Heart left ventricle (tissue), 16 donors: ENCODE measurements around the gene CPLX1. TPM values are rescaled to one million over a fixed set of nuclear protein-coding genes. Genes with fewer than 3 reads are reported as not detected.
A peak's percentile ranks its signal among the peaks of the same experiment; 100 is the strongest.
"Not testable (repeated sequence)": the region's sequence is repeated elsewhere in the genome, so short reads cannot be mapped to it uniquely, and the experiment has no call there.

ENCODE experiments used
- ATAC-seq, 4 donors: fragments of 200-7000 bp; cut with Tn5 transposase; one replicate each; pipeline ENCODE4 v1.9.1; 2020 to 2022; ENCODE audit warnings: moderate library complexity in 4 of 4, mild to moderate bottlenecking in 3 of 4, moderate number of reproducible peaks in 1 of 4
- DNase-seq, 5 donors: peaks; one replicate each; pipeline ENCODE4 v3.0.0-alpha.2; 2020
- H3K27ac ChIP-seq, 12 donors: fragments of 200-600 bp; sonication (generic) in 4 of 12; one replicate each; pipeline versions ENCODE4 v1.5.0 to v1.8.0; 2016 to 2022; ENCODE audit warnings: mild to moderate bottlenecking in 2 of 12
- H3K27me3 ChIP-seq, 9 donors: fragments of 200-600 bp; sonication (generic) in 2 of 9; one replicate each; pipeline versions ENCODE4 v1.5.1 to v1.8.0; 2016 to 2022; ENCODE audit warnings: mild to moderate bottlenecking in 3 of 9
- H3K36me3 ChIP-seq, 9 donors: fragments of 200-600 bp; sonication (generic) in 2 of 9; one replicate each; pipeline versions ENCODE4 v1.5.0 to v1.8.0; 2018 to 2022; ENCODE audit warnings: mild to moderate bottlenecking in 2 of 9
- H3K4me1 ChIP-seq, 12 donors: fragments of 200-600 bp; sonication (generic) in 4 of 12; one replicate each; pipeline versions ENCODE4 v1.5.0 to v1.8.0; 2016 to 2022; ENCODE audit warnings: mild to moderate bottlenecking in 3 of 12
- H3K4me3 ChIP-seq, 12 donors: fragments of 200-600 bp; sonication (generic) in 4 of 12; one replicate each; pipeline versions ENCODE4 v1.5.0 to v1.8.0; 2017 to 2022; ENCODE audit warnings: mild to moderate bottlenecking in 9 of 12, moderate library complexity in 4 of 12
- H3K9me3 ChIP-seq, 12 donors: fragments of 200-600 bp; sonication (generic) in 4 of 12; one replicate each; pipeline versions ENCODE4 v1.5.0 to v1.8.0; 2016 to 2022; ENCODE audit warnings: mild to moderate bottlenecking in 1 of 12
- CTCF ChIP-seq, 12 donors: fragments of 200-600 bp; sonication (generic) in 4 of 12; IDR thresholded peaks; one replicate each; pipeline versions ENCODE4 v1.5.0 to v1.8.0; 2018 to 2022; ENCODE audit warnings: antibody characterized with exemption in 12 of 12, mild to moderate bottlenecking in 5 of 12
- POLR2A ChIP-seq, 2 donors: fragments of 450-650 bp; IDR thresholded peaks; one replicate each; pipeline ENCODE4 v1.6.1; 2017; ENCODE audit warnings: antibody characterized with exemption in 2 of 2, mild to moderate bottlenecking in 2 of 2, moderate library complexity in 2 of 2
- WGBS, 4 donors: extraction: QIAGEN DNeasy Blood & Tissue Kit in 2 of 4; methylation state at CpG; one replicate each; pipeline versions ENCODE4 v1.1.5 to v1.1.7; 2013 to 2018; 5-methylcytosine and 5-hydroxymethylcytosine counted together
- intact Hi-C, 10 donors: fragments of 100-400 bp; cut with DNase I; formaldehyde crosslinking; loops; one replicate each; pipeline versions ENCODE4 v1.11.1 to v1.14.2; 2022
- polyA plus RNA-seq, 2 donors: library from polyadenylated mRNA; stranded (reverse); fragments of 200-250 nt; gene quantifications; one replicate each; pipeline ENCODE4 v1.2.3, GENCODE V29; 2013
- total RNA-seq, 9 donors: library from RNA; depleted of rRNA in 2 of 9; stranded (reverse); fragments of >200 nt in 2 of 9; fragmentation: NEBNext Ultra II Directional in 3 of 9; extraction: Animal tissue kit (Norgen Biotek cat#: 25700) in 3 of 9; gene quantifications; one replicate each; pipeline versions ENCODE4 v1.1.0 to v1.2.4, GENCODE V29; 2016 to 2023
- donor health status: ischemic (EF 13 %, LVEDD 7.1; RV severe dilation, severe dysfunction).
- donor health status: healthy with polysubstance abuse.
- donor health status: DM: no; HTN: yes; CAD: no.
- donor health status: DM: no; HTN: no; CAD: no.
- donor health status: ischemic (EF 25% LVEDD 6.9; RV normal size, moderate dysfunction).
- donor health status: ischemic (EF 25% LVEDD 5.7; RV mildly dilated, moderate dysfunction).
- donor health status: healthy.
- donor health status: DM: yes; HTN: yes; CAD: no.
- donor health status: ischemic (EF 35%, LVEDD 5.7; RV mildly dilated, moderate dysfunction).
- donor health status: nonischemic (EF 11% LVEDD 7.7; RV severe dilation, severe dysfunction).
- donor health status: DM: yes; HTN: yes; CAD: no.
- donor health status: PGD.
- donor health status: ischemic (EF 29% LVEDD 5.4; RV normal size, mild dysfunction).
- donor health status: nonischemic (EF 23%, LVEDD 6.1; RV moderate dilation, normal function).

CPLX1 gene
- total and polyA plus RNA-seq, 11 donors, result 0.75 to 7.0 (median 3.3) TPM

- intact Hi-C loops, result no loop called here
- ATAC-seq, result no peak
- no peaks in the 10 kb centered on the region for H3K9me3 ChIP-seq
- WGBS, 4 donors, result 95 to 96% (median 96%) methylated on average over 22 of the region's 22 CpGs
- DNase-seq, result no peak
- no peak overlapping the region for H3K27ac ChIP-seq
- no peaks in the 10 kb centered on the region for H3K4me1 ChIP-seq
- H3K36me3 ChIP-seq, result peaks cover 0 to 84% (median 72%) of the 10 kb centered on the region in 9 donors
- TF ChIP-seq POLR2A (IDR thresholded peaks at IDR 0.05), result no peak
- no peak for TF ChIP-seq CTCF (IDR thresholded peaks at IDR 0.05)
- H3K27me3 ChIP-seq, result no peaks in the 10 kb centered on the region
- H3K4me3 ChIP-seq, result no peak overlapping the region
Measured at GRCh38 chr4:739569-739968, 86.4 kb downstream of the CPLX1 start.

DNA sequence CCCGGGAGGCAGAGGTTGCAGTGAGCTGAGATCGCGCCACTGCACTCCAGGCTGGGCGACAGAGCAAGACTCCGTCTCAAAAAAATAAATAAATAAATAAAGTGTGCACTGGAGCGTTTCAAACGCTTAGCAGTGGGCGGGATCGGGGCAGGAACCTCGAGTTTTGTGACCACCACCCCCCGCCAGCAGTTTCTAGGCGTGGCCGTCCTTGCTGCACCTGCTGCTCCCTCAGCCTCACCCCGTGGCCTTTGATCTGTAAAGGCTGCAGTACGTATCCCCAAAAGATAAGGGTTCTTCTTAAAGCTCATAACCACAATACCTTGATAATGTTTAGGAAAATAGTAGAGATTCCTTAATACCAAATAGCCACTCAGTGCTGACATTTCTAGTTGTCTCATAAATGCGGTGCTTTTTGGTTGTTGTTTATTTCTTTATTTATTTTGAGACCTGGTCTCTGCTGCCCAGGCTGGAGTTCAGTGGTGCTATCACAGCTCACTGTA, 87.1 kb downstream of the CPLX1 start:
- no peak for DNase-seq
- Histone ChIP-seq H3K27ac (no peak overlapping the region), H3K27me3 (no peaks in the 10 kb centered on the region), H3K4me3 (no peak overlapping the region), H3K9me3 (no peaks in the 10 kb centered on the region), H3K4me1 (no peaks in the 10 kb centered on the region), H3K36me3 (peaks cover 2 to 84% (median 75%) of the 10 kb centered on the region in 9 donors)
- no peak for TF ChIP-seq CTCF (IDR thresholded peaks at IDR 0.05)
- no peak for TF ChIP-seq POLR2A (IDR thresholded peaks at IDR 0.05)
- ATAC-seq, result no peak
- intact Hi-C loops, result no loop called here
- WGBS, 4 donors, result 91 to 93% (median 92%) methylated on average over 16 of the region's 16 CpGs

DNA sequence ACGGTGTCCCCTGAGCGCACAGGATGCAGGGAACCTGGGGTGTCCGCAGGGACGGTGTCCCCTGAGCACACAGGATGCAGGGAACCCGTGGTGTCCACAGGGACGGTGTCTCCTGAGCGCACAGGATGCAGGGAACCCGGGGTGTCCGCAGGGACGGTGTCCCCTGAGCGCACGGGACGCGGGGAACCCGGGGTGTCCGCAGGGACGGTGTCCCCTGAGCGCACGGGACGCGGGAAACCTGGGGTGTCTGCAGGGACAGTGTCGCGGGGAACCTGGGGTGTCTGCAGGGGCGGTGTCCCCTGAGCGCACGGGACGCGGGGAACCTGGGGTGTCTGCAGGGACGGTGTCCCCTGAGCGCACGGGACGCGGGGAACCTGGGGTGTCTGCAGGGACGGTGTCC, 89.4 kb downstream of the CPLX1 start:
- DNase-seq, result peak in 1 of 5 donors; percentile 20
- intact Hi-C loops, H3K9me3 ChIP-seq, H3K4me1 ChIP-seq, H3K4me3 ChIP-seq, H3K27me3 ChIP-seq, H3K27ac ChIP-seq, ATAC-seq: not testable (repeated sequence)
- peaks cover 2 to 90% (median 88%) of the 10 kb centered on the region in 9 donors for H3K36me3 ChIP-seq
- WGBS, 4 donors, result 95 to 96% (median 95%) methylated on average over 26 to 34 of the region's 34 CpGs

- H3K27ac ChIP-seq, result no peak overlapping the region
- no peaks in the 10 kb centered on the region for H3K4me1 ChIP-seq
- ATAC-seq (no peak), DNase-seq (peak in 1 of 5 donors; percentile 20)
- WGBS, 4 donors, result 95 to 97% (median 96%) methylated on average over 8 of the region's 8 CpGs
- no peak for TF ChIP-seq POLR2A (IDR thresholded peaks at IDR 0.05)
- no peak for TF ChIP-seq CTCF (IDR thresholded peaks at IDR 0.05)
- intact Hi-C loops, result no loop called here
- no peaks in the 10 kb centered on the region for H3K27me3 ChIP-seq
- no peak overlapping the region for H3K4me3 ChIP-seq
- peaks cover 2 to 88% (median 86%) of the 10 kb centered on the region in 9 donors for H3K36me3 ChIP-seq
- no peaks in the 10 kb centered on the region for H3K9me3 ChIP-seq
Measured at GRCh38 chr4:735583-735982, 90.3 kb downstream of the CPLX1 start.

Other genes with a start within 250 kb of the CPLX1 start
- gene TMEM271, start 249.8 kb downstream of the CPLX1 start, total RNA-seq, result not detected
- not detected for gene TMEM271, start 249.8 kb downstream of the CPLX1 start, polyA plus RNA-seq
- gene PDE6B, start 200.6 kb downstream of the CPLX1 start, total RNA-seq, result 1 to 10 TPM in 8 of 9 donors, under 1 TPM in 1; 0.98 to 8.4 (median 3.6) TPM
- gene PDE6B, start 200.6 kb downstream of the CPLX1 start, polyA plus RNA-seq, result 1 to 10 TPM in 1 of 2 donors, under 1 TPM in 1; 0.61 to 1.9 TPM
- 100 to 1,000 TPM; 210 to 906 (median 800) TPM for gene ATP5ME, start 151.9 kb downstream of the CPLX1 start, total RNA-seq
- gene ATP5ME, start 151.9 kb downstream of the CPLX1 start, polyA plus RNA-seq, result 1,000 to 10,000 TPM in 1 of 2 donors, 100 to 1,000 TPM in 1; 552 to 2,413 TPM
- gene MYL5, start 151.6 kb downstream of the CPLX1 start, total RNA-seq, result 10 to 100 TPM in 2 of 9 donors, 1 to 10 TPM in 7; 1.4 to 12.9 (median 5.6) TPM
- gene MYL5, start 151.6 kb downstream of the CPLX1 start, polyA plus RNA-seq, result 1 to 10 TPM; 2.0 to 4.4 TPM
- 10 to 100 TPM in 3 of 9 donors, 1 to 10 TPM in 6; 5.6 to 20.5 (median 8.9) TPM for gene SLC49A3, start 137.0 kb downstream of the CPLX1 start, total RNA-seq
- 1 to 10 TPM; 5.2 to 9.8 TPM for gene SLC49A3, start 137.0 kb downstream of the CPLX1 start, polyA plus RNA-seq
- 10 to 100 TPM; 16.2 to 45.7 (median 21.8) TPM for gene PCGF3, start 120.3 kb downstream of the CPLX1 start, total RNA-seq
- gene PCGF3, start 120.3 kb downstream of the CPLX1 start, polyA plus RNA-seq, result 10 to 100 TPM; 24.7 to 26.6 TPM
- gene GAK, start 106.2 kb upstream of the CPLX1 start, total RNA-seq, result 10 to 100 TPM; 22.8 to 55.1 (median 32.5) TPM
- gene GAK, start 106.2 kb upstream of the CPLX1 start, polyA plus RNA-seq, result 10 to 100 TPM; 51.8 to 52.3 TPM
- 10 to 100 TPM; 16.6 to 34.6 (median 20.1) TPM for gene TMEM175, start 106.3 kb upstream of the CPLX1 start, total RNA-seq
- 10 to 100 TPM; 14.2 to 28.8 TPM for gene TMEM175, start 106.3 kb upstream of the CPLX1 start, polyA plus RNA-seq
- 1 to 10 TPM; 3.2 to 7.3 (median 4.4) TPM for gene DGKQ, start 147.4 kb upstream of the CPLX1 start, total RNA-seq
- gene DGKQ, start 147.4 kb upstream of the CPLX1 start, polyA plus RNA-seq, result 1 to 10 TPM; 2.6 to 3.7 TPM
- gene IDUA, start 160.9 kb upstream of the CPLX1 start, total RNA-seq, result 10 to 100 TPM in 3 of 9 donors, 1 to 10 TPM in 6; 5.0 to 17.4 (median 6.9) TPM
- gene IDUA, start 160.9 kb upstream of the CPLX1 start, polyA plus RNA-seq, result 1 to 10 TPM; 3.2 to 6.8 TPM
- gene SLC26A1, start 167.3 kb upstream of the CPLX1 start, total RNA-seq, result under 1 TPM in 4 of 9 donors, not detected in 5; 0.19 to 0.27 (median 0.25) TPM
- under 1 TPM; 0.03 to 0.27 TPM for gene SLC26A1, start 167.3 kb upstream of the CPLX1 start, polyA plus RNA-seq
- gene FGFRL1, start 185.5 kb upstream of the CPLX1 start, total RNA-seq, result 10 to 100 TPM; 23.6 to 90.7 (median 30.6) TPM
- gene FGFRL1, start 185.5 kb upstream of the CPLX1 start, polyA plus RNA-seq, result 10 to 100 TPM; 26.9 to 47.1 TPM